K562 (cell line): Measurements from ENCODE around the gene PRKCQ. TPM values are rescaled to one million over a fixed set of nuclear protein-coding genes. Genes with fewer than 3 reads are reported as not detected.

Experiments used
- CC2D1A ChIP-seq: fragments of 450-650 bp; IDR thresholded peaks from 2 replicates; pipeline ENCODE4 v1.6.1; 2017; ENCODE audit warnings: mild to moderate bottlenecking
- DACH1 ChIP-seq: fragments of 450-650 bp; IDR thresholded peaks from 2 replicates; pipeline ENCODE4 v1.6.1; 2018; ENCODE audit not compliant: partially characterized antibody
- ETV1 ChIP-seq: fragments of 450-650 bp; conservative IDR thresholded peaks from 2 replicates; pipeline ENCODE4 v1.6.1; 2016; ENCODE audit warnings: missing genetic modification characterization, control low read depth, low read depth, missing compliant biosample characterization
- KLF16 ChIP-seq: IDR thresholded peaks from 2 replicates; pipeline ENCODE4 v1.6.1; 2016; ENCODE audit warnings: antibody characterized with exemption
- RCOR1 ChIP-seq, 2 experiments: IDR thresholded peaks; 2 replicates each; pipeline ENCODE4 v1.6.1; 2012; ENCODE audit warnings: low read depth in 2 of 2, low read length in 2 of 2, borderline replicate concordance in 1 of 2, improper control_type of control experiment in 1 of 2
- SMARCE1 ChIP-seq: fragments of 450-650 bp; IDR thresholded peaks from 2 replicates; pipeline ENCODE4 v1.7.1; 2016; ENCODE audit warnings: mild to moderate bottlenecking
- ZBTB11 ChIP-seq, 3 experiments: fragments of 200-800 bp in 1 of 3; fragments of 250-450 bp in 1 of 3; fragments of 450-650 bp in 1 of 3; sonication (Bioruptor Pico) in 1 of 3; sonication (Bioruptor generic) in 1 of 3; formaldehyde crosslinking in 1 of 3; IDR thresholded peaks; 2 replicates each; pipeline versions ENCODE4 v1.6.1 to v1.8.0; 2016 to 2022; ENCODE audit warnings: mild to moderate bottlenecking in 2 of 3, missing genetic modification characterization in 2 of 3, missing compliant biosample characterization in 1 of 3, moderate library complexity in 1 of 3
- ZNF124 ChIP-seq: sonication (generic); formaldehyde crosslinking; IDR thresholded peaks from 2 replicates; pipeline ENCODE4 v1.8.1; 2022; ENCODE audit warnings: missing genetic modification reagents
- polyA plus RNA-seq, 8 experiments: library from polyadenylated mRNA; depleted of rRNA in 4 of 8; stranded (reverse) in 5 of 8; unstranded in 3 of 8; fragments of >200 nt; fragmentation: Nextera tagmentation in 2 of 8; fragmentation: Illumina TruSeq in 1 of 8; extraction: Ambion mirVana in 2 of 8; extraction: Trizol in 1 of 8; gene quantifications; 2 replicates each; pipeline versions ENCODE4 v1.2.1 to v1.2.3, GENCODE V29; 2011 to 2014; ENCODE audit warnings: inconsistent platforms in 1 of 8, missing spikeins in 1 of 8
- total RNA-seq, 7 experiments: library from RNA; depleted of rRNA in 6 of 7; stranded (reverse); fragments of >200 nt in 6 of 7; fragmentation: Illumina TruSeq in 2 of 7; extraction: Trizol in 2 of 7; gene quantifications; 2 replicates each; pipeline versions ENCODE4 v1.2.1 to v1.2.3, GENCODE V29; 2011 to 2021; ENCODE audit warnings: low replicate concordance in 1 of 7
- TF ChIP-seq, protein P1 (sequence below): fragments of 450-650 bp; IDR thresholded peaks from 2 replicates; pipeline ENCODE4 v1.6.1; 2016; ENCODE audit warnings: mild to moderate bottlenecking, moderate library complexity
- TF ChIP-seq, protein P2 (sequence below): fragments of 250-450 bp; sonication (Bioruptor Pico); IDR thresholded peaks from 2 replicates; pipeline ENCODE4 v1.8.0; 2021; ENCODE audit warnings: borderline replicate concordance, mild to moderate bottlenecking, moderate library complexity; ENCODE audit not compliant: poor library complexity, severe bottlenecking

The PRKCQ gene
- total and polyA plus RNA-seq, 9 of the 15 experiments (the other 6 are each of a cell fraction or from before 2014, with no cell fraction given): 4.4 to 23.3 (median 14.6) TPM

GRCh38 chr10:6514844-6515780 lies 65.0 kb downstream of the PRKCQ start (continued):
- TF ChIP-seq, protein P1, sequence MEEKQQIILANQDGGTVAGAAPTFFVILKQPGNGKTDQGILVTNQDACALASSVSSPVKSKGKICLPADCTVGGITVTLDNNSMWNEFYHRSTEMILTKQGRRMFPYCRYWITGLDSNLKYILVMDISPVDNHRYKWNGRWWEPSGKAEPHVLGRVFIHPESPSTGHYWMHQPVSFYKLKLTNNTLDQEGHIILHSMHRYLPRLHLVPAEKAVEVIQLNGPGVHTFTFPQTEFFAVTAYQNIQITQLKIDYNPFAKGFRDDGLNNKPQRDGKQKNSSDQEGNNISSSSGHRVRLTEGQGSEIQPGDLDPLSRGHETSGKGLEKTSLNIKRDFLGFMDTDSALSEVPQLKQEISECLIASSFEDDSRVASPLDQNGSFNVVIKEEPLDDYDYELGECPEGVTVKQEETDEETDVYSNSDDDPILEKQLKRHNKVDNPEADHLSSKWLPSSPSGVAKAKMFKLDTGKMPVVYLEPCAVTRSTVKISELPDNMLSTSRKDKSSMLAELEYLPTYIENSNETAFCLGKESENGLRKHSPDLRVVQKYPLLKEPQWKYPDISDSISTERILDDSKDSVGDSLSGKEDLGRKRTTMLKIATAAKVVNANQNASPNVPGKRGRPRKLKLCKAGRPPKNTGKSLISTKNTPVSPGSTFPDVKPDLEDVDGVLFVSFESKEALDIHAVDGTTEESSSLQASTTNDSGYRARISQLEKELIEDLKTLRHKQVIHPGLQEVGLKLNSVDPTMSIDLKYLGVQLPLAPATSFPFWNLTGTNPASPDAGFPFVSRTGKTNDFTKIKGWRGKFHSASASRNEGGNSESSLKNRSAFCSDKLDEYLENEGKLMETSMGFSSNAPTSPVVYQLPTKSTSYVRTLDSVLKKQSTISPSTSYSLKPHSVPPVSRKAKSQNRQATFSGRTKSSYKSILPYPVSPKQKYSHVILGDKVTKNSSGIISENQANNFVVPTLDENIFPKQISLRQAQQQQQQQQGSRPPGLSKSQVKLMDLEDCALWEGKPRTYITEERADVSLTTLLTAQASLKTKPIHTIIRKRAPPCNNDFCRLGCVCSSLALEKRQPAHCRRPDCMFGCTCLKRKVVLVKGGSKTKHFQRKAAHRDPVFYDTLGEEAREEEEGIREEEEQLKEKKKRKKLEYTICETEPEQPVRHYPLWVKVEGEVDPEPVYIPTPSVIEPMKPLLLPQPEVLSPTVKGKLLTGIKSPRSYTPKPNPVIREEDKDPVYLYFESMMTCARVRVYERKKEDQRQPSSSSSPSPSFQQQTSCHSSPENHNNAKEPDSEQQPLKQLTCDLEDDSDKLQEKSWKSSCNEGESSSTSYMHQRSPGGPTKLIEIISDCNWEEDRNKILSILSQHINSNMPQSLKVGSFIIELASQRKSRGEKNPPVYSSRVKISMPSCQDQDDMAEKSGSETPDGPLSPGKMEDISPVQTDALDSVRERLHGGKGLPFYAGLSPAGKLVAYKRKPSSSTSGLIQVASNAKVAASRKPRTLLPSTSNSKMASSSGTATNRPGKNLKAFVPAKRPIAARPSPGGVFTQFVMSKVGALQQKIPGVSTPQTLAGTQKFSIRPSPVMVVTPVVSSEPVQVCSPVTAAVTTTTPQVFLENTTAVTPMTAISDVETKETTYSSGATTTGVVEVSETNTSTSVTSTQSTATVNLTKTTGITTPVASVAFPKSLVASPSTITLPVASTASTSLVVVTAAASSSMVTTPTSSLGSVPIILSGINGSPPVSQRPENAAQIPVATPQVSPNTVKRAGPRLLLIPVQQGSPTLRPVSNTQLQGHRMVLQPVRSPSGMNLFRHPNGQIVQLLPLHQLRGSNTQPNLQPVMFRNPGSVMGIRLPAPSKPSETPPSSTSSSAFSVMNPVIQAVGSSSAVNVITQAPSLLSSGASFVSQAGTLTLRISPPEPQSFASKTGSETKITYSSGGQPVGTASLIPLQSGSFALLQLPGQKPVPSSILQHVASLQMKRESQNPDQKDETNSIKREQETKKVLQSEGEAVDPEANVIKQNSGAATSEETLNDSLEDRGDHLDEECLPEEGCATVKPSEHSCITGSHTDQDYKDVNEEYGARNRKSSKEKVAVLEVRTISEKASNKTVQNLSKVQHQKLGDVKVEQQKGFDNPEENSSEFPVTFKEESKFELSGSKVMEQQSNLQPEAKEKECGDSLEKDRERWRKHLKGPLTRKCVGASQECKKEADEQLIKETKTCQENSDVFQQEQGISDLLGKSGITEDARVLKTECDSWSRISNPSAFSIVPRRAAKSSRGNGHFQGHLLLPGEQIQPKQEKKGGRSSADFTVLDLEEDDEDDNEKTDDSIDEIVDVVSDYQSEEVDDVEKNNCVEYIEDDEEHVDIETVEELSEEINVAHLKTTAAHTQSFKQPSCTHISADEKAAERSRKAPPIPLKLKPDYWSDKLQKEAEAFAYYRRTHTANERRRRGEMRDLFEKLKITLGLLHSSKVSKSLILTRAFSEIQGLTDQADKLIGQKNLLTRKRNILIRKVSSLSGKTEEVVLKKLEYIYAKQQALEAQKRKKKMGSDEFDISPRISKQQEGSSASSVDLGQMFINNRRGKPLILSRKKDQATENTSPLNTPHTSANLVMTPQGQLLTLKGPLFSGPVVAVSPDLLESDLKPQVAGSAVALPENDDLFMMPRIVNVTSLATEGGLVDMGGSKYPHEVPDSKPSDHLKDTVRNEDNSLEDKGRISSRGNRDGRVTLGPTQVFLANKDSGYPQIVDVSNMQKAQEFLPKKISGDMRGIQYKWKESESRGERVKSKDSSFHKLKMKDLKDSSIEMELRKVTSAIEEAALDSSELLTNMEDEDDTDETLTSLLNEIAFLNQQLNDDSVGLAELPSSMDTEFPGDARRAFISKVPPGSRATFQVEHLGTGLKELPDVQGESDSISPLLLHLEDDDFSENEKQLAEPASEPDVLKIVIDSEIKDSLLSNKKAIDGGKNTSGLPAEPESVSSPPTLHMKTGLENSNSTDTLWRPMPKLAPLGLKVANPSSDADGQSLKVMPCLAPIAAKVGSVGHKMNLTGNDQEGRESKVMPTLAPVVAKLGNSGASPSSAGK: no peak
- TF ChIP-seq ZBTB11 (CRISPR knock-in tag; IDR thresholded peaks at IDR 0.05): peak in 1 of 3 experiments; percentile 52; a peak in 1 of 6 replicates
- TF ChIP-seq, protein P2, sequence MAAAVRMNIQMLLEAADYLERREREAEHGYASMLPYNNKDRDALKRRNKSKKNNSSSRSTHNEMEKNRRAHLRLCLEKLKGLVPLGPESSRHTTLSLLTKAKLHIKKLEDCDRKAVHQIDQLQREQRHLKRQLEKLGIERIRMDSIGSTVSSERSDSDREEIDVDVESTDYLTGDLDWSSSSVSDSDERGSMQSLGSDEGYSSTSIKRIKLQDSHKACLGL (CRISPR knock-in tag): no peak
- no peak for TF ChIP-seq DACH1
- no peak for TF ChIP-seq ZNF124 (CRISPR knock-in tag)
- peak; percentile 63; the same call in 1 of the 2 replicates for TF ChIP-seq KLF16
- peak; percentile 64; the same call in 1 of the 2 replicates for TF ChIP-seq SMARCE1
- TF ChIP-seq RCOR1 (IDR thresholded peaks at IDR 0.05; ENCODE audit: borderline replicate concordance in 1 of 2, low read depth in 2 of 2, low read length in 2 of 2): no peak
- TF ChIP-seq ETV1: no peak
- no peak for TF ChIP-seq CC2D1A
